Mucosa of descending colon (tissue), 3 donors: ENCODE measurements around the gene TMEM245. TPM values are rescaled to one million over a fixed set of nuclear protein-coding genes. Genes with fewer than 3 reads are reported as not detected.
A peak's percentile ranks its signal among the peaks of the same experiment; 100 is the strongest.

ENCODE experiments used
- ATAC-seq: fragments of 200-7000 bp; cut with Tn5 transposase; one replicate; pipeline ENCODE4 v1.9.1; 2020; ENCODE audit warnings: mild to moderate bottlenecking, moderate library complexity
- DNase-seq, 3 donors: peaks; one replicate each; pipeline ENCODE4 v3.0.0-alpha.2; 2020
- H3K36me3 ChIP-seq: fragments of 200-600 bp; one replicate; pipeline ENCODE4 v1.8.0; 2021; ENCODE audit warnings: low read depth, mild to moderate bottlenecking
- H3K4me1 ChIP-seq: fragments of 200-600 bp; one replicate; pipeline ENCODE4 v1.8.0; 2021; ENCODE audit warnings: low read depth, mild to moderate bottlenecking
- H3K4me3 ChIP-seq: fragments of 200-600 bp; one replicate; pipeline ENCODE4 v1.8.0; 2021; ENCODE audit warnings: mild to moderate bottlenecking
- H3K9me3 ChIP-seq: fragments of 200-600 bp; one replicate; pipeline ENCODE4 v1.8.0; 2021; ENCODE audit warnings: mild to moderate bottlenecking
- intact Hi-C, 2 donors: fragments of 100-400 bp; cut with DNase I in 1 of 2; cut with micrococcal nuclease in 1 of 2; formaldehyde crosslinking; loops; one replicate each; pipeline versions ENCODE4 v1.11.0 to v1.11.1; 2022; cut with DNase I, micrococcal nuclease
- total RNA-seq, 3 donors: library from RNA; stranded (reverse); fragmentation: NEBNext Ultra II Directional in 2 of 3; extraction: Animal tissue kit (Norgen Biotek cat#: 25700) in 2 of 3; gene quantifications; one replicate each; pipeline versions ENCODE4 v1.2.1 to v1.2.4, GENCODE V29; 2021 to 2023
- TF ChIP-seq, protein P1 (sequence below): fragments of 200-600 bp; IDR thresholded peaks from one replicate; pipeline ENCODE4 v1.8.0; 2022; ENCODE audit warnings: antibody characterized with exemption, mild to moderate bottlenecking
- donor health status: DM: no; HTN: no; CAD: no; lungs with moderate emphysema.
- donor health status: DM: no; HTN: no; CAD: no.
- donor health status: DM: no; HTN: yes; CAD: no.

Gene TMEM245
- total RNA-seq, 3 donors from 2014 or later, result 26.3 to 72.8 (median 33.6) TPM

DNA sequence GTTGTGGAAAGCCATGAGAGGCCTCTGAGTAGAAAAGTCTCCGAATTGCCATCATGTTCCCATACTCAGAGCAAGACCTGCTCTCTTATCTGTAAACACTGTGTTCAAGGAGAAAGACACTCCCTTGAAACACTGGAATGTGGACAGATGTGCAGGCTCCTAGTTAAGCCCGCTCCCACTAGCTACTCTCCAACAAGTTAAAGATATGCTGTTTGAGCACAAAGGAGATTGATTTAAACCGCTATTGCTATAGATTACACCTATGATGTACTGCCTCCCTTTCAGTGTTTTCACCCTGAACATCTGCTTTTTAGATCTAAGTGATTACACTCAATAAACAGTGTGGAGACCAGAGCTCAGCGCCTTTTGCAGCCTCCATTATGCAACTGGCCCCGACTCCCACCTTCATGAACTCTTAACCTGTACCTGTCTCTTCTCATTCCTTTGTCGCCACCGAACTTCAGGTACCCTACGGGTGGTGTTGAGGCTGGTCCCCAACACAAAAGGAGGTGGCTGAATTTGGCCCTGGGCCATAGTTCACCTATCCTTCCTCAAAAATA is 47.5 kb downstream of the TMEM245 start:
- intact Hi-C loops, result no loop called here
- H3K4me1 ChIP-seq, result peaks cover 3% of the 10 kb centered on the region
- H3K9me3 ChIP-seq, result no peaks in the 10 kb centered on the region
- ATAC-seq (no peak), DNase-seq (no peak)
- H3K4me3 ChIP-seq, result no peak overlapping the region
- no peaks in the 10 kb centered on the region for H3K36me3 ChIP-seq
- TF ChIP-seq, protein P1, sequence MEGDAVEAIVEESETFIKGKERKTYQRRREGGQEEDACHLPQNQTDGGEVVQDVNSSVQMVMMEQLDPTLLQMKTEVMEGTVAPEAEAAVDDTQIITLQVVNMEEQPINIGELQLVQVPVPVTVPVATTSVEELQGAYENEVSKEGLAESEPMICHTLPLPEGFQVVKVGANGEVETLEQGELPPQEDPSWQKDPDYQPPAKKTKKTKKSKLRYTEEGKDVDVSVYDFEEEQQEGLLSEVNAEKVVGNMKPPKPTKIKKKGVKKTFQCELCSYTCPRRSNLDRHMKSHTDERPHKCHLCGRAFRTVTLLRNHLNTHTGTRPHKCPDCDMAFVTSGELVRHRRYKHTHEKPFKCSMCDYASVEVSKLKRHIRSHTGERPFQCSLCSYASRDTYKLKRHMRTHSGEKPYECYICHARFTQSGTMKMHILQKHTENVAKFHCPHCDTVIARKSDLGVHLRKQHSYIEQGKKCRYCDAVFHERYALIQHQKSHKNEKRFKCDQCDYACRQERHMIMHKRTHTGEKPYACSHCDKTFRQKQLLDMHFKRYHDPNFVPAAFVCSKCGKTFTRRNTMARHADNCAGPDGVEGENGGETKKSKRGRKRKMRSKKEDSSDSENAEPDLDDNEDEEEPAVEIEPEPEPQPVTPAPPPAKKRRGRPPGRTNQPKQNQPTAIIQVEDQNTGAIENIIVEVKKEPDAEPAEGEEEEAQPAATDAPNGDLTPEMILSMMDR, result no peak

- no peak for DNase-seq
- no peaks in the 10 kb centered on the region for H3K36me3 ChIP-seq
- intact Hi-C loops, result no loop called here
- TF ChIP-seq, protein P1, result no peak
- ATAC-seq, result peak; percentile 83
- H3K4me3 ChIP-seq, result no peak overlapping the region
- peaks cover 3% of the 10 kb centered on the region for H3K4me1 ChIP-seq
- no peaks in the 10 kb centered on the region for H3K9me3 ChIP-seq
Observed at GRCh38 chr9:109068764-109069163, 51.0 kb downstream of the TMEM245 start.

DNA sequence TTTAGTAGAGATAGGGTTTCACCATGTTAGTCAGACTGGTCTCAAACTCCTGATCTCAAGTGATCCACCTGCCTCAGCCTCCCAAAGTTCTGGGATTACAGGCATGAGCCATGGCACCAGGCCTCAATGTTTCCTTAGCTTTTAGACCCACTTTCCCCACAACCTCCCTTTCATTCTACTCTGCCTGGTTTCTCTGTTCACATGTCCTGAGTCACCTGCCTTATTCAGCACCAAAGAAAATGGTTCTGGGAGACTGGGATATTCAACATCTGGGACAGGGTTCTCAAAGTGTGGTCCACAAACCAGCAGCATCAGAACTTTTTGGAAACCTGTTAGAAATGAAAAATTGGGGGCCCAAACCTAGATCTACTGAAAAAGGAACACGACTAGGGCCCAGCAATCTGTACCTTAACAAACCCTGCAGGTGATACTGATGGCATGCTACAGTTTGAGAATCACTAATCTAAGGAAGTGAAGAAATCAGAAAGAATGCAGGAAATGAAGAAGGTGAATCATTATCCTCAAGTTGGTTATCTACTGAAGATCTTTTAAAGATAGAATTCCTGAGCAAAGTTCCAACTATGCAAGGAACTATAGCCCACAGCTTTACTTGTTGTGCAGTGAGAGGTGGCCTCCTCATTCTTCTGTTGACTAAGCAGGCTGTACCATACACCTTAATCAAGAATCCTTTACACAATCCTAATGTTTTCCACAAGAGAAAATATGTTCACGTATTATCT is 54.6 kb downstream of the TMEM245 start:
- TF ChIP-seq, protein P1, result no peak
- ATAC-seq (no peak), DNase-seq (no peak)
- no peaks in the 10 kb centered on the region for H3K36me3 ChIP-seq
- no peaks in the 10 kb centered on the region for H3K9me3 ChIP-seq
- peaks cover 3% of the 10 kb centered on the region for H3K4me1 ChIP-seq
- no peak overlapping the region for H3K4me3 ChIP-seq
- intact Hi-C loops, result no loop called here

GRCh38 chr9:109063760-109064159 is 56.0 kb downstream of the TMEM245 start:
- intact Hi-C loops, result no loop called here
- H3K36me3 ChIP-seq, result no peaks in the 10 kb centered on the region
- H3K9me3 ChIP-seq, result no peaks in the 10 kb centered on the region
- H3K4me3 ChIP-seq, result no peak overlapping the region
- TF ChIP-seq, protein P1, result no peak
- ATAC-seq (no peak), DNase-seq (no peak)
- H3K4me1 ChIP-seq, result peaks cover 3% of the 10 kb centered on the region

- H3K36me3 ChIP-seq, result no peaks in the 10 kb centered on the region
- TF ChIP-seq, protein P1, result no peak
- ATAC-seq (no peak), DNase-seq (no peak)
- no peak overlapping the region for H3K4me3 ChIP-seq
- H3K9me3 ChIP-seq, result no peaks in the 10 kb centered on the region
- intact Hi-C loops, result no loop called here
- no peaks in the 10 kb centered on the region for H3K4me1 ChIP-seq
Observed at GRCh38 chr9:109062543-109062942, 57.2 kb downstream of the TMEM245 start.
